HepG2 (cell line): ENCODE measurements around the gene BHLHE23. TPM values are rescaled to one million over a fixed set of nuclear protein-coding genes. Genes with fewer than 3 reads are reported as not detected.

Experiments
- CEBPG ChIP-seq: IDR thresholded peaks from 2 replicates; pipeline ENCODE4 v1.6.1; 2016
- FOXP1 ChIP-seq, 2 experiments: fragments of 450-650 bp in 1 of 2; IDR thresholded peaks; 2 replicates each; pipeline ENCODE4 v1.6.1; 2017 to 2018; ENCODE audit warnings: antibody characterized with exemption in 1 of 2
- GPN1 ChIP-seq: sonication (generic); formaldehyde crosslinking; IDR thresholded peaks from 2 replicates; pipeline ENCODE4 v1.5.1; 2020; ENCODE audit warnings: missing genetic modification reagents, borderline replicate concordance
- HMG20A ChIP-seq: IDR thresholded peaks from 2 replicates; pipeline ENCODE4 v1.6.1; 2016; ENCODE audit warnings: borderline replicate concordance
- KDM3A ChIP-seq: IDR thresholded peaks from 2 replicates; pipeline ENCODE4 v1.6.1; 2018; ENCODE audit warnings: low read depth, missing compliant biosample characterization
- MTA3 ChIP-seq: sonication (generic); formaldehyde crosslinking; IDR thresholded peaks from 2 replicates; pipeline ENCODE4 v1.4.0; 2020; ENCODE audit warnings: missing genetic modification reagents
- NFKBIZ ChIP-seq: IDR thresholded peaks from 2 replicates; pipeline ENCODE4 v1.6.1; 2018; ENCODE audit warnings: missing genetic modification reagents, missing compliant biosample characterization
- PCBP1 ChIP-seq: fragments of 200-400 bp; formaldehyde crosslinking; IDR thresholded peaks from 2 replicates; pipeline ENCODE4 v1.6.1; 2017; ENCODE audit warnings: mild to moderate bottlenecking, low read depth, low read length, borderline replicate concordance
- RFX5 ChIP-seq: IDR thresholded peaks from 2 replicates; pipeline ENCODE4 v1.6.1; 2011; ENCODE audit warnings: low read depth, low read length, improper control_type of control experiment
- SMAD3 ChIP-seq: sonication (generic); formaldehyde crosslinking; IDR thresholded peaks from 2 replicates; pipeline ENCODE4 v1.4.0; 2020; ENCODE audit warnings: missing genetic modification reagents
- ZBTB20 ChIP-seq: sonication (generic); formaldehyde crosslinking; IDR thresholded peaks from 2 replicates; pipeline ENCODE4 v1.8.1; 2023; ENCODE audit warnings: missing genetic modification reagents, low read depth, mild to moderate bottlenecking, borderline replicate concordance
- ZNF20 ChIP-seq: sonication (generic); formaldehyde crosslinking; IDR thresholded peaks from 2 replicates; pipeline ENCODE4 v1.4.0; 2020; ENCODE audit warnings: mild to moderate bottlenecking, moderate library complexity, missing genetic modification reagents
- ZNF30 ChIP-seq: sonication (generic); formaldehyde crosslinking; IDR thresholded peaks from 2 replicates; pipeline ENCODE4 v1.5.0; 2020; ENCODE audit warnings: mild to moderate bottlenecking, missing genetic modification reagents
- ZNF549 ChIP-seq: sonication (generic); formaldehyde crosslinking; IDR thresholded peaks from 2 replicates; pipeline ENCODE4 v1.5.0; 2020; ENCODE audit warnings: missing genetic modification reagents
- ZNF563 ChIP-seq: sonication (generic); formaldehyde crosslinking; IDR thresholded peaks from 2 replicates; pipeline ENCODE4 v1.8.0; 2022; ENCODE audit warnings: mild to moderate bottlenecking, moderate library complexity, missing genetic modification reagents
- ZNF569 ChIP-seq: sonication (generic); formaldehyde crosslinking; IDR thresholded peaks from 2 replicates; pipeline ENCODE4 v1.5.0; 2020; ENCODE audit warnings: mild to moderate bottlenecking, missing genetic modification reagents, moderate library complexity, borderline replicate concordance
- ZNF749 ChIP-seq: sonication (generic); formaldehyde crosslinking; IDR thresholded peaks from 2 replicates; pipeline ENCODE4 v1.8.0; 2022; ENCODE audit warnings: mild to moderate bottlenecking, missing genetic modification reagents, moderate library complexity, borderline replicate concordance
- ZNF772 ChIP-seq: sonication (generic); formaldehyde crosslinking; IDR thresholded peaks from 2 replicates; pipeline ENCODE4 v1.5.0; 2020; ENCODE audit warnings: mild to moderate bottlenecking, missing genetic modification reagents
- ZNF841 ChIP-seq: sonication (generic); formaldehyde crosslinking; IDR thresholded peaks from 2 replicates; pipeline ENCODE4 v1.8.1; 2023; ENCODE audit warnings: missing genetic modification reagents, borderline replicate concordance
- polyA plus RNA-seq, 8 experiments: library from polyadenylated mRNA; depleted of rRNA in 3 of 8; stranded (reverse) in 7 of 8; unstranded in 1 of 8; fragments of >200 nt; fragmentation: Illumina TruSeq in 4 of 8; extraction: Trizol in 4 of 8; gene quantifications; 2 replicates each; pipeline versions ENCODE4 v1.2.1 to v1.2.3, GENCODE V29; 2011 to 2016; ENCODE audit warnings: low read depth in 4 of 8, missing spikeins in 1 of 8, mixed read lengths in 1 of 8; ENCODE audit not compliant: insufficient read depth in 1 of 8
- total RNA-seq, 5 experiments: library from RNA; depleted of rRNA; stranded (reverse); fragments of >200 nt; fragmentation: Illumina TruSeq; extraction: Trizol; gene quantifications; 2 replicates each; pipeline ENCODE4 v1.2.3, GENCODE V29; 2016; ENCODE audit warnings: low read depth in 1 of 5
- TF ChIP-seq, protein P1 (sequence below): fragments of 450-650 bp; IDR thresholded peaks from 2 replicates; pipeline ENCODE4 v1.6.1; 2017; ENCODE audit warnings: mild to moderate bottlenecking
- TF ChIP-seq, protein P2 (sequence below): IDR thresholded peaks from 2 replicates; pipeline ENCODE4 v1.6.1; 2016; ENCODE audit warnings: missing compliant biosample characterization, missing genetic modification reagents, borderline replicate concordance
- TF ChIP-seq, protein P3 (sequence below): sonication (generic); formaldehyde crosslinking; IDR thresholded peaks from 2 replicates; pipeline ENCODE4 v1.8.1; 2022; ENCODE audit warnings: mild to moderate bottlenecking, missing genetic modification reagents
- TF ChIP-seq, protein P4 (sequence below): IDR thresholded peaks from 2 replicates; pipeline ENCODE4 v1.6.1; 2016; ENCODE audit warnings: missing biosample characterization, missing genetic modification reagents, low read depth
- TF ChIP-seq, protein P5 (sequence below): IDR thresholded peaks from 2 replicates; pipeline ENCODE4 v1.6.1; 2016; ENCODE audit warnings: mild to moderate bottlenecking, missing biosample characterization, missing genetic modification reagents

The BHLHE23 gene
- total and polyA plus RNA-seq, 2 of the 13 experiments (the other 11 are each of a cell fraction or from before 2014, with no cell fraction given) = not detected

DNA sequence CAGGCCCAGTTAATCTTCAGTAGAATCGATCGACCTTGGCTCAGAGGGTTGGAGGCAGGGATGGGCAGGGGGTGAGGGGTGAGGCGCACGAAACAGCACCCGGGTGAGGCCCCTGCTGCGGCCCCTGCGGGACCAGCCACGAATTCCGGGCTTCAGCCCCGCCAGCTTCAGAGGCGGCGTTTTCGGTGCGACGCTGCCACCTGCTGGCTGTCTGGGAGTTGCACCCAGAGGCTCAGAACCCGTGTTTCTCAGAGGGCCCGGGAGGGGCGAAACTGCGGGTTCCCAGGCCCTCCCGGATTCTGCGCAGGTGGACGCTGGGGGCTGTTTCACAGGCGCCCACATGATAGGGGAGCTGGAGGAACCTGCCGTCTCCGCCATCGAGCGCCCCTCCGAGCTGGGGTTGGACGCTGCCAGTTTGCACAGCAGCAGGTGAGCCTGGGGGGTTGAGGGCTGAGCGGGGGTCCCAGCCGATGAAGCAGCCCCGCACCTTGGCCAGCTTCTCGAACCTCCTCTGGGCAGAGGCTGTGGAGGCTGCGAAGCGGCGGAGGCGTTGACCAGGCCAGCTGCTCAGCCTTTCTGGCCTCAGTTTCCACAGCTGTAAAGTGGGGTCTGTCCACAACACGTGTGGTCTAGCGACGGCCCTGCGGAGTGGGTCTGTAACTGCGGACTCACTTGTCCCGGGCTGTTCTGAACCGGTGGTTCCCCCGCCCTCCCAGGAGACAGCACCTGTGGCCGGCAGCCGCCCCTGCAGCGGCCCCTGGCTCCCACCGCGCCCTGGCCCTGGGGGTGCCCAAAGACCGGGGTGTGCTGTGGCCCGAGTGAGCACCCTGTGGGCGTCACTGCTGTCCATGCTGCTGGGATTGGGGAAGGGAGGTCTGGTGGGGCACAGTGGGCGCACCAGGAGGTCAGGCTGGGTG, 2.5 kb upstream of the BHLHE23 start (continued):
- TF ChIP-seq, protein P1, sequence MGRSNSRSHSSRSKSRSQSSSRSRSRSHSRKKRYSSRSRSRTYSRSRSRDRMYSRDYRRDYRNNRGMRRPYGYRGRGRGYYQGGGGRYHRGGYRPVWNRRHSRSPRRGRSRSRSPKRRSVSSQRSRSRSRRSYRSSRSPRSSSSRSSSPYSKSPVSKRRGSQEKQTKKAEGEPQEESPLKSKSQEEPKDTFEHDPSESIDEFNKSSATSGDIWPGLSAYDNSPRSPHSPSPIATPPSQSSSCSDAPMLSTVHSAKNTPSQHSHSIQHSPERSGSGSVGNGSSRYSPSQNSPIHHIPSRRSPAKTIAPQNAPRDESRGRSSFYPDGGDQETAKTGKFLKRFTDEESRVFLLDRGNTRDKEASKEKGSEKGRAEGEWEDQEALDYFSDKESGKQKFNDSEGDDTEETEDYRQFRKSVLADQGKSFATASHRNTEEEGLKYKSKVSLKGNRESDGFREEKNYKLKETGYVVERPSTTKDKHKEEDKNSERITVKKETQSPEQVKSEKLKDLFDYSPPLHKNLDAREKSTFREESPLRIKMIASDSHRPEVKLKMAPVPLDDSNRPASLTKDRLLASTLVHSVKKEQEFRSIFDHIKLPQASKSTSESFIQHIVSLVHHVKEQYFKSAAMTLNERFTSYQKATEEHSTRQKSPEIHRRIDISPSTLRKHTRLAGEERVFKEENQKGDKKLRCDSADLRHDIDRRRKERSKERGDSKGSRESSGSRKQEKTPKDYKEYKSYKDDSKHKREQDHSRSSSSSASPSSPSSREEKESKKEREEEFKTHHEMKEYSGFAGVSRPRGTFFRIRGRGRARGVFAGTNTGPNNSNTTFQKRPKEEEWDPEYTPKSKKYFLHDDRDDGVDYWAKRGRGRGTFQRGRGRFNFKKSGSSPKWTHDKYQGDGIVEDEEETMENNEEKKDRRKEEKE = no peak
- TF ChIP-seq ZNF563 (no peak), ZNF772 (no peak), ZNF749 (CRISPR knock-in tag) (no peak), ZNF549 (CRISPR knock-in tag) (no peak), CEBPG (CRISPR knock-in tag) (no peak; the same call in 1 of the 2 replicates), ZNF30 (no peak), PCBP1 (peak; percentile 99), ZNF20 (no peak), RFX5 (no peak), ZNF569 (CRISPR knock-in tag) (no peak), ZBTB20 (no peak; the same call in 1 of the 2 replicates), HMG20A (no peak), KDM3A (CRISPR knock-in tag) (peak; percentile 91), ZNF841 (no peak), NFKBIZ (CRISPR knock-in tag) (0 out of 2 replicates have a peak, but pooled peaks have one; percentile 69), MTA3 (no peak), SMAD3 (CRISPR knock-in tag) (peak; percentile 89), FOXP1 (IDR thresholded peaks at IDR 0.05) (no peak), FOXP1 (CRISPR knock-in tag; IDR thresholded peaks at IDR 0.05) (no peak), GPN1 (no peak)
- TF ChIP-seq, protein P2, sequence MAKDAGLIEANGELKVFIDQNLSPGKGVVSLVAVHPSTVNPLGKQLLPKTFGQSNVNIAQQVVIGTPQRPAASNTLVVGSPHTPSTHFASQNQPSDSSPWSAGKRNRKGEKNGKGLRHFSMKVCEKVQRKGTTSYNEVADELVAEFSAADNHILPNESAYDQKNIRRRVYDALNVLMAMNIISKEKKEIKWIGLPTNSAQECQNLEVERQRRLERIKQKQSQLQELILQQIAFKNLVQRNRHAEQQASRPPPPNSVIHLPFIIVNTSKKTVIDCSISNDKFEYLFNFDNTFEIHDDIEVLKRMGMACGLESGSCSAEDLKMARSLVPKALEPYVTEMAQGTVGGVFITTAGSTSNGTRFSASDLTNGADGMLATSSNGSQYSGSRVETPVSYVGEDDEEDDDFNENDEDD (CRISPR knock-in tag) = no peak
- TF ChIP-seq, protein P3, sequence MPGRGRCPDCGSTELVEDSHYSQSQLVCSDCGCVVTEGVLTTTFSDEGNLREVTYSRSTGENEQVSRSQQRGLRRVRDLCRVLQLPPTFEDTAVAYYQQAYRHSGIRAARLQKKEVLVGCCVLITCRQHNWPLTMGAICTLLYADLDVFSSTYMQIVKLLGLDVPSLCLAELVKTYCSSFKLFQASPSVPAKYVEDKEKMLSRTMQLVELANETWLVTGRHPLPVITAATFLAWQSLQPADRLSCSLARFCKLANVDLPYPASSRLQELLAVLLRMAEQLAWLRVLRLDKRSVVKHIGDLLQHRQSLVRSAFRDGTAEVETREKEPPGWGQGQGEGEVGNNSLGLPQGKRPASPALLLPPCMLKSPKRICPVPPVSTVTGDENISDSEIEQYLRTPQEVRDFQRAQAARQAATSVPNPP (CRISPR knock-in tag) = no peak
- TF ChIP-seq, protein P4, sequence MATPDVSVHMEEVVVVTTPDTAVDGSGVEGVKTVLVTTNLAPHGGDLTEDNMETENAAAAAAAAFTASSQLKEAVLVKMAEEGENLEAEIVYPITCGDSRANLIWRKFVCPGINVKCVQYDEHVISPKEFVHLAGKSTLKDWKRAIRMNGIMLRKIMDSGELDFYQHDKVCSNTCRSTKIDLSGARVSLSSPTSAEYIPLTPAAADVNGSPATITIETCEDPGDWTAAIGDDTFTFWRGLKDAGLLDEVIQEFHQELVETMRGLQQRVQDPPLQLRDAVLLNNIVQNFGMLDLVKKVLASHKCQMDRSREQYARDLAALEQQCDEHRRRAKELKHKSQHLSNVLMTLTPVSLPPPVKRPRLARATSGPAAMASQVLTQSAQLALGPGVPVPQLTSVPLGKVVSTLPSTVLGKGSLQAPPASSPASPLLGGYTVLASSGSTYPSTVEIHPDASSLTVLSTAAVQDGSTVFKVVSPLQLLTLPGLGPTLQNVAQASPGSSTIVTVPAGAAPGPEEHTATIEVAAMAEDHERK (CRISPR knock-in tag) = no peak
- TF ChIP-seq, protein P5, sequence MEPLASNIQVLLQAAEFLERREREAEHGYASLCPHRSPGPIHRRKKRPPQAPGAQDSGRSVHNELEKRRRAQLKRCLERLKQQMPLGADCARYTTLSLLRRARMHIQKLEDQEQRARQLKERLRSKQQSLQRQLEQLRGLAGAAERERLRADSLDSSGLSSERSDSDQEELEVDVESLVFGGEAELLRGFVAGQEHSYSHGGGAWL = no peak; the same call in 1 of the 2 replicates
